Endometrium (tissue), 2 donors: Measurements from ENCODE around the gene COPG2.
"Not testable (repeated sequence)": the region's sequence is repeated elsewhere in the genome, so short reads cannot be mapped to it uniquely, and the experiment has no call there.

ENCODE experiments used
- FAIRE-seq: peaks from 2 replicates; lab custom pipeline; 2012; peaks lifted over from hg19 to GRCh38; lab: Jason Lieb, UNC
- donor health status: control.
- donor health status: control.

The COPG2 gene

GRCh38 chr7:130560972-130561371 is 107.6 kb downstream of the COPG2 start:
- no peak for FAIRE-seq

DNA sequence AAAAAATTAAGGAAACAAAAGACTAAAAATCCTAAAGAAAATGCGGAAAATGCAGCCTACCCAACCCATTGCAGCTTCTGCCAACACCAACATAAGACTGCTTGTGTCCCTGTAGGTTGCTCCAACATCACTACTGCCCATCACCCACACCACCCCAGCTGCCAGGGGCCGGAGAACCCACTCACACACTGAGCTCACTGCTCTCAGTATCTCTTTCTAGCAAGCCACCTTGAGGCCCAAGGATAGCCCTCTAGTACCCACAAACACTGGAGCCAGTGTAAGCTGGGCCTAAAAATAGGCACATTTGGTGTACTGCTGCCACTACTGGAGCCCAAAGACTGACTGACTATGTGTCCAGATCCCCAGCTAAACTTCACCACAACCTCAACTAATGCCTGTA is 109.4 kb downstream of the COPG2 start:
- no peak for FAIRE-seq

DNA sequence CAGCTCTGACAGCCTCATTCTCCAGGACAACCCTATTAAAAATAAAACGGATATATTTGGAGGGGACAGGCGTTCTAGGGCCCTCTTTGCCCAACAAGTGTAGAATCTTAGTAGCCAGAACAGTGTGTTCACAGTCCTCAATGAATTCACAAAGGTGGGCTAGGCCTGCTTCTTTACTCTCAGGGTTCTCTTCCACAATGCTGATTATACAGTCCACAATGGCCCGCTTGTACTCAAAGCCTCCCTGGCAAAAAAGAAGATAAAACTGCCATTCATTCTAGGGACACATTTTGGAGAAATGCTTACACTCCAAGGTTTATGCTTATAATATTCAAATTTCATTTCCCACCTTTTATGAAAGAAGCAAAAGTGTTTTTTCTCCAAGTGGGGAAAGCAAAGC is 114.1 kb downstream of the COPG2 start:
- FAIRE-seq: no peak

GRCh38 chr7:130553398-130554029 is 115.0 kb downstream of the COPG2 start:
- no peak for FAIRE-seq

DNA sequence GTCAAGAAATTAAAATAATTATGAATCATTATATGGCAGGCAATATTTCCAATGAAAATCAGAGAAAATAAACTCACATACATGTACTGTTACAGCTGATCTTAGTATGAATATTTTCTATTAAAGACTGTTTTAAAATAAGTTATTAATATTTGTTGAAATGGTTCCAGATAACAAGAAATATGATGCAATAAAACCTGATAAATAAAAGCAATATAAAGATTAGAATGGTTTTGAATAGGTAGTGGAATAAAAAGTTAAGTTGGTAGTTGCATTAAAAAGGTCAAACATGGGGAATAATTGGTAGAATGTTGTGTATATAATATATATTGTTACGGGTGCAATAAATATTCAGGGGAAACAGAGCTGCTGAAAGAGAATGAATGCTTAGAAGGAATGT is 124.2 kb downstream of the COPG2 start:
- no peak for FAIRE-seq

- FAIRE-seq: no peak
These were observed 125.0 kb downstream of the COPG2 start for GRCh38 chr7:130543487-130544010.

DNA sequence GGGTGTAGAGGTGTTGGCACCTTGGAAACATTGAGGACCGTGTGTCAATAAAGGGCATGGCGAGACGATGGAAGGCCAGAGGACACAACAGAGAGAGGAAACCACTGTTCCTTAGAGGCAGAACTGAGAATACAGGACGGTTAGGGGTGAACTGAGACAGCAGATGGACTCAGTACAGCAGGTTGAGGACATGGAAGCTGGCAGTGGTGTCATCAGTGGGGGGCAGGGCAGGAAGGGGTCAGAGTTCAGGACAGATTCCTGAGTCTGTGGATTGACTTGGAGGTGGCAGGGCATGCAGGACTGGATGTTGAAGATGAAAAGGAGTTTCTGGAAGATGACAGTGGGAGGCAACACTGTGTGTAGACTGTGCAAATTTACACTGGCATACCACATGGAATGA is 126.3 kb downstream of the COPG2 start:
- not testable (repeated sequence) for FAIRE-seq

DNA sequence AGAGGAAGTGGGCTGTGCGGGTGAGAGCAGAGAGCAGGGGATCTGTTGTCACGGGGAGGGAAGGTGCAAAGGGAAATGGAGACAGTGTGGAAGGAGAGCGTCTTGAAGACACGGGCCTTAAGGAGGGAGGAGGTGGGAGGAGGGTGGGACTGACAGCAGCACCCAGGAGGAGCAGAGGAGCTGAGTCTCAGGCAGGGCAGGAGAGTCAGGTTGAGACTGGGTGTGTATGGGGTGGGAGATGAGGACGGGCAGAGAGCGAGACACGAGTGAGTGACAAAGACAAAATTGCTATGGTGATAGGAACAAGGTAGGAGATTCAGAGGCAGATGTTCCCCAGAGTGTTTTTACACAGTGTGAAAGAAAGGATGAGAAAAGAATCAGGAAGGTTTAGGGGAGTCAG is 127.3 kb downstream of the COPG2 start:
- FAIRE-seq: not testable (repeated sequence)

GRCh38 chr7:130537894-130538293 is 130.7 kb downstream of the COPG2 start:
- not testable (repeated sequence) for FAIRE-seq

DNA sequence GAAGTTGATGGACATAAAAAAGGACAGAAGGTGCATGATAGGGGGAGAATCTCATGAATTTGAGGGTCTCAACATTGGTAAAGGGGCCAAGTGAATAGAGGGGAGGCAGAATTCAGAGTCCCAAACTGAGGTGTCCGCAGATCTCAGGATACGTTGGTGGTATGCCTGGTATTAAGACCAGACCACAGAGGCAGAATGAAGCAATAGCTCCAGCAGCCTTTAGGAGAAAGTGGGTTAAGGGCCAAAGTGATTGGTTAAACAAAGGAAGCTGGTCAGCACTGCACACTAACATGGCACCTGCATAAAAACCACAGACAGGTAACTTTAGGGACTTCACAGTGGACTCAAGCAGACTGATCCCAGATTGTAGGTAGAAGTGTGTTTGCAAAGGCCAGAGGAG is 139.1 kb downstream of the COPG2 start:
- no peak for FAIRE-seq

DNA sequence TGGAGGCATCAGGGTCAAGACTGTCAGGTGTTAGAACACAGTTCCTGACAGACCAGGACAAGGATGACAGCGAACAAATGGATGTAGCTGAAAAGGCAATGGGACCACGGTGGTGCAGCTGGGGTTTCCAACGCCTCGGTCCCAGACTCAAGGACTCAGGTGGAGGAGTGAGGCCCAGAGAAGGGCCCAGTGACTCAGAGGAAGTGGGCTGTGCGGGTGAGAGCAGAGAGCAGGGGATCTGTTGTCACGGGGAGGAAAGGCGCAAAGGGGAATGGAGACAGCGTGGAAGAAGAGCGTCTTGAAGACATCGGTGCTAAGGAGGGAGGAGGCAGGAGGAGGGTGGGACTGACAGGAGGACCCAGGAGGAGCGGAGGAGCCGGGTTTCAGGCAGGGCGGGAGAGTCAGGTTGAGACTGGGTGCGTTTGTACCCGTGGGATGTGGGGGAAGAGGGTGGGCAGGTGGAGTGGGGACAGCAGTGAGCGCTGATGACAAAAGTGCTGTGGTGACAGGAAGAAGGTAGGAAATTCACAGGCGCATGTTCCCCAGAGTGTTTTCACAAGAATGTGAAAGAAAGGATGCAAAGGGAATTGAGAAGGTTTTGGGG is 140.7 kb downstream of the COPG2 start:
- FAIRE-seq: not testable (repeated sequence)

- FAIRE-seq: no peak
These were observed 143.9 kb downstream of the COPG2 start for GRCh38 chr7:130524628-130525027.

- FAIRE-seq: not testable (repeated sequence)
These were observed 144.9 kb downstream of the COPG2 start for GRCh38 chr7:130523519-130524125.

DNA sequence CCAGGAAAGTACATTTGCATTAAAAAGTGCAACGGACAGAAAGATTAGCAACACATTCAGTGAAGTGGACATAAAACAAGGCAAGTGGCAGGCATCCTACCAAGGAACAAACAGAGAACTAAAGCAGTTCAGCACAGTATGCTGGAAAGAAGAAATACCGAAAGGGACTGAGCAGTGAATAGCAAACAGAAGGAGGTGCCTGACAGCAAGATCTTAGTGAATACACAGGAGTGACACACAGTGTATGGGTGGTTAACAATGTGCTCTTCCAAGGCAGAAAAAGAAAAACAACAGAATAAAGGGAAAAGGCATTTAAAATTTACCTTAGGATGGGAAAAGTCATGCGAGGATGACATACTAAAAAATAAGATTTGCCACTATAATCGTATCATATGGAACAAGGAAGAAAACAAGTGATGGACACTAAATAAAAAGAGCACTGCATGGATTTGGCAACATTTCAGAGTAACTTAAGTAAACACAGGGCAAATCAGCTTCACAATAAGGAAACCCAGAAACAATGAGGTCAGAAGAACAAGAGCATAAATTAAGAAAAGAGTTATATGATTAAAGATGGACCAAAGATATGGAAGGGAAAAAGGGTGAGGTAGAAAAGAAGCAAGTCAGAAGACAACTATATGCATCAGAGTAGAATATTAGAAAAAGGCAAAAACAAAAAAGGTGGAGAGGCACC is 147.1 kb downstream of the COPG2 start:
- no peak for FAIRE-seq

DNA sequence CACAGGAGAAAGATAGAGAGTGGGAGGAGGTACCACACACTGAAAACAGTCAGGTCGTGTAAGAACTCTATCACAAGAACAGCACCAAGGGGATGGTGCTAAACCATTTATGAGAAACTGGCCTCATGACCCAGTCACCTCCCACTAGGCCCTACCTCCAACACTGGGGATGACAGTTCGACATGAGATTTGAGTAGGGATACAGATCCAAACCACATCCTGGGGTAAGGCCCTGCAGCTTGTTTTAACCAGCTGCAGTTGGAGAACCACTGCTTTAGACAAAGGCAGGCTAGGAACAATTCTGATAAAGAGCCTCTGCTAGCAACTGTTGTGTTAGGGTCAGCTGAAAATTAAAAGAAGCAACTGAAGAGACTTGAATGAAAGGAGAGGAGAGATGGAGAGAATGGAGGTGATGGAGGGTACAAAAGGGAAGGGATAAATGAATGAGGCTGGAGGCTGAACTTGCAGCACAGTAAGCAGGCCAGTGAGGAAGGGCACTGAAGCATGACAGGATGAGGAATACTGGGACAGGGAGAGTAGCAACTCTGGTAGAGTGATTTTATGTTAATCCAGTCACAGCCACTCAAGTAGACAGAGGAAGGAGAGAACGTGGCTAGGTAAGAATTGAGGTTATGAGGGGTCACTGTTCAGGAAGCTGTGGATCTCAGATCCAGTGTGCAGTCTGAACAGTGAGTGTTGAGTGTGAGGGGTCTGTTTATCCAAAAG is 153.1 kb downstream of the COPG2 start:
- FAIRE-seq: no peak

DNA sequence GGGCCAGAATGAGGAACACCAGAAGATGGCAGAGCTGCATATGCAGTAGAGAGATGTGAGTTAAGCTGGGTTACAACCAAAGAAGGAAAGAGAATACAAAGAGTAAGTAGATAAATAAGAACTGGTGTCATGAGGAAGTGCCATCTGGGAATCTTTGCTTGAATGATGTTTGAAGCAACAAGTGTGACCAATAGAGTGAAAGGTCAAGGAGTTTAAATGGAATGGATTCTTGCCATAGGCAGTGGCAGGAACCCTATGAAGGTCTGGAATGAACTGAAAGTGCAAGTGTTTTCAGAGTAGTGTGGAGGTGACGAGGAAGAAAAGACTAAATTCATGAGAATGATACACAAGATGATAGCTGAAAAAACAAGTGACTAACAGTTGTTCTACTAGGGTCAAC is 155.1 kb downstream of the COPG2 start:
- FAIRE-seq: no peak

DNA sequence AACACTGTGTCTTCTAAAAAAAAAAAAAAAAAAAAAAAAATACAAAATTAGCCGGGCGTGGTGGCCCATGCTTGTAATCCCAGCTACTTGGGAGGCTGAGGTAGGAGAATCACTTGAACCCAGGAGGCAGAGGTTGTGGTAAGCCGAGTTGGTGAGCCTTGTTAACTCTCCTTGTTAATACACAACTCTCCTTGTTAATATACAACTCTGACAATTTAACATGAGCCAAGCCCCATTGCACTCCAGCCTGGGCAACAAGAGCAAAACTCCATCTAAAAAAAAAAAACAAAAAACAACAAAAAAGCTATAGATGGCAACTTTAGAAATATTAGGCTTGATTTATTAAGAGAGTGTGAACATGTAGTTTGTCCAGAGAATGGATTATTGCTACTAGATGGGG is 156.5 kb downstream of the COPG2 start:
- FAIRE-seq: not testable (repeated sequence)

- no peak for FAIRE-seq
These were observed 162.2 kb downstream of the COPG2 start for GRCh38 chr7:130506358-130506757.

DNA sequence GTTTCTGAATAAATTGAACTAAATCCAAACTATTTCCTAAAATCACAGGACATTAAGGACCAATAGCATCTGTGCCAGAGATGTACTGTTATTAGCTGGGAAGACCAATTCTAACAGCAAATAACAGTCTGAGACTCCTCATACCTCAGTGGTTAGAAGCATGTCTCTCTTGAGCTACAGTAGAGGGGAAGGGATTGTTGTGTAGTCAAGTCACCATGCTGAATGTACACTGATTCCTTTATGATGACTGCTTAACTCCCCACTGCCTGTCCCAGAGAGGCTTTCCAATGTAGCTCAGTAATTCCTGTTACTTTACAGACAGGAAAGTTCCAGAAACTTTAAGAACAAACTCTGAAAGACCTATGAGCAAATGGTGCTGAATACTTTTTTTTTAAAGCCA is 162.8 kb downstream of the COPG2 start:
- no peak for FAIRE-seq

DNA sequence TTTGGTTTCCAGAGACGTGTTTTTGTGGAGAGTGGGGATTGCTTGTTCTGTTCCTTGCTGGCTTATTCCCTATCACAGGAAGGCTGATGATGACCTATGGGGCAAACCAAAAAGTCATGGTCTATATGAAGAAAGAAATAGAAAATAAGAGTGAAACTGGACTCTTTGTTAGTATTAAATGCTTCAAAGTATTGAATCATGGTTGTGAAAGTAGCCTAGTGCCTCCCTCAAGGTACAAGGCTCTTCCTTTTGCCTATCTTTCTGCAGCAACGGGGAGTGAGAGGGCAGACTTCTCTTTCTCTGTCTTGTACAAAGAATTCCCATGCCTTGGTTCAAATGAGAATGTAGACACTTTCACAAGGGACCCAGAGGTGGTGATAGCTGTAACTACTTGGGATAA is 167.6 kb downstream of the COPG2 start:
- no peak for FAIRE-seq

DNA sequence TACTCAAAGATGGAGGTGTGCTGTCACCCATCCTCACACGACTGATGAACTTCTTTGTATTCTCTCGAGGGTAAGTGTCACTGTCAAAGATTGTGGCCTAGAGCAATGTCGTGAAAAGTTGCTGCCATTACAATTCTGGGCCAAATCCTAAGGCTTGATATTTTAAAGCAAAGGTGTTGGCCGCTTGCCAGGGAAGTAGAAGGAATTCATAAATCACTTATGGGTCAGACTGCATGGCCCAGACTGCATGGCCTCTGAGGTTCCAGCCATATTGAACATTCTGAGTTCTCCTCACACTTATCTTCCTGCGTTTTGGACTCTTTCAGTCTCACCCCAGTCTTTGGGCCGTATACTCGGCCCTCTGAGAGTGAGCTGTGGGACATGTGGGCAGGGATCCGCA is 168.1 kb downstream of the COPG2 start:
- no peak for FAIRE-seq

GRCh38 chr7:130494431-130494858 is 174.1 kb downstream of the COPG2 start:
- FAIRE-seq: no peak
